22Rv1 (cell line): ENCODE data around the gene RANBP17.

Source experiments
- H3K27ac ChIP-seq: fragments of 450-650 bp; 2 replicates; pipeline ENCODE4 v1.5.1; 2017
- CTCF ChIP-seq: fragments of 450-650 bp; IDR thresholded peaks from 2 replicates; pipeline ENCODE4 v1.5.1; 2017; ENCODE audit warnings: mild to moderate bottlenecking
- ZFX ChIP-seq: fragments of 450-650 bp; IDR thresholded peaks from 2 replicates; pipeline ENCODE4 v1.6.1; 2017; ENCODE audit warnings: antibody characterized with exemption, borderline replicate concordance

RANBP17 gene

DNA sequence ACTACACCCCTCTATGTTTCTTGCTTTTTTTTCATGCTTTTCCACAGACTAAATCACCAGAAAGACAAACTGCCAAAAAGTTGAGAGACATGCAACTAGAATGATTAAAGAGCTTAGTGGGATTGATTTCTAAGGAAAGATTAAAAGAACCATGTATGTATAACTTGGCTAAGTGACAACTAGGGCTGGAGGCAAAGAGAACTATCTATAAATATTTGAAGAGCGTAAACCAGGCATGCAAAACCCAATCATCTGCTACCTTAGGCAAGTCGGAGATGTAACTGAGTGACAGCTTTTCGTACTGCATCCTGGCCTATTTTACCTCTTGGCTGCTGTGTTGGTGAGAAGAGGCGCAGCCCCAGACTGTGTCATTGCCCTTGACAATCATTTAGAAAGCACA lies 326.2 kb downstream of the RANBP17 start:
- TF ChIP-seq CTCF: no peak
- no peak for TF ChIP-seq ZFX
- no peak overlapping the region for H3K27ac ChIP-seq

- no peak for TF ChIP-seq ZFX
- no peak for TF ChIP-seq CTCF
- no peak overlapping the region for H3K27ac ChIP-seq
These were observed 327.6 kb downstream of the RANBP17 start for GRCh38 chr5:171189442-171189841.

DNA sequence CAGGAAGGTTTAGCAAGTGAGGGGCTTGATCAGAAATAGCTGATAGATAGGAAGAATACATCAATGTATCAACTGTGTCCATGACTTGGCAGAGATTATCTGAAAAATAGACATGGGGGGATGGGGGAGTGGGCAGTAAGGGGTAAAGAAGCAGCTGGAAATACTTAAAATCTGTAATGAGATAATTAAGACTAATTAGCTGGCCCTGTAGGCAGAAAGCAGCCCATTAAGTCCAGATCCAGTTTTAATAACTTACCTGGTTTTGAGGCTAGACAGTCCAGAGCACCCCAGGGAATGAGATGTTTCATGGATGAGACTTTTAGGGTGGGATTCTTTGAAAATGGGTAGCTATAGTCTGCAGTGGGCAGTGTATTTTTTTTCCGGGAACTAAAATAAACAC lies 330.3 kb downstream of the RANBP17 start:
- TF ChIP-seq CTCF (no peak), ZFX (no peak)
- no peak overlapping the region for H3K27ac ChIP-seq

- H3K27ac ChIP-seq: no peak overlapping the region
- TF ChIP-seq ZFX (no peak), CTCF (no peak)
These were observed 339.5 kb downstream of the RANBP17 start for GRCh38 chr5:171201310-171201709.

DNA sequence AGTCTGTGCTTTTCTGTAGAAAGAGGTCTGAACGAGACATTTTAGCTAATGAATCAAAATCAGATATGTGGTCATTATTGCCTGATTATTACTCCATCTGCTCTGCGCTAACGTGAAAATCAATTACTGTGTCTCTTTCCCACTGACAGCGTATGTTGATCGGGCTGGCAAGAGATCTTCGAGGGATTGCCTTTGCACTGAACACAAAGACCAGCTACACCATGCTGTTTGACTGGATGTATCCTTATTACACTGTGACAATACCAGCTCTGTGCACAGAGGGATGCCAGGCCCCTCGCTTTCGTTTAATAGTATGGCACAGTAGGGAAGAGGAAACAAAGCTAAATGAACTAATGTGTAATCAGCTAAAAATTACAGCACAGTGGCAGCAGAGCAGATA lies 343.6 kb downstream of the RANBP17 start:
- no peak overlapping the region for H3K27ac ChIP-seq
- TF ChIP-seq ZFX (no peak), CTCF (no peak)

GRCh38 chr5:171207256-171207847 lies 345.5 kb downstream of the RANBP17 start:
- no peak overlapping the region for H3K27ac ChIP-seq
- TF ChIP-seq ZFX: no peak
- peak; percentile 63 for TF ChIP-seq CTCF

GRCh38 chr5:171221916-171222315 lies 360.1 kb downstream of the RANBP17 start:
- no peak overlapping the region for H3K27ac ChIP-seq
- no peak for TF ChIP-seq CTCF
- no peak for TF ChIP-seq ZFX
